ENCODE results near the gene MPZL1.

The MPZL1 gene

DNA sequence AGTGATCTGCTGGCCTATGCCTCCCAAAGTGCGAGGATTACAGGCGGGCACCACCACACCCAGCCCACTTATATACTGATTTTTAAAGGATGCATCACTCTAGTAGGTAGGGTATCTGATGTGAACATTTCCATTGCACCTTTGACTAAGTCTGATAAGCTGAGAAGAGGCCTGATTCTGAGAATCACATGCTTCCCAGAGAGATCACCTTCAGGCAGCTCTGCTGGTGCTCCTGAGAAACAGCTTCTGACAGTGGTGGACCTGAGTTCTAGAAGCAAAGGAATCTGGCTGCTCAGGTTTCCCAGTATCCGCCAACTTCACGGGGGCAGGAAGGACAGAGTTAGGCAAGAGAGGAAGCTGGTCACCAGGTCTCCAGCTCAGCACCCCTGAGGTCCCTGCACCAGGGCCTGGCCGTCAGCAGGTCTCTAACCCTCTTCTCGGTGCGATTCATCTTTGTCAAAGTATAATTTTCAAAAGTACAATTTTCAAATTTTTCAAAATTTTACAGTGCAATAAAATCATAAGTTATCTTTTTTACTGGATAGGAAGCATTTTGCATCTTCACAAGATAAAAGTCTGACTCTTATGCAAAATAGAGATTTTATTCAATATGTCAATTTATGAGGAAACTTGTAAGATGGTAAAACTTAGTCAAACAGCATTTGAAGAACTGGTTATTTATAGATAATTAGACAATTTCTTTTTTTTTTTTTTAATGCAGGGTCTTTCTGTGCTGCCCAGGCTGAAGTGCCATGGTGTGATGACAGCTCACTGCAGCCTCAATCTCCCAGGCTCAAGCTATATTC, 25.8 kb upstream of the MPZL1 start:
- no peak for DNase-seq

DNA sequence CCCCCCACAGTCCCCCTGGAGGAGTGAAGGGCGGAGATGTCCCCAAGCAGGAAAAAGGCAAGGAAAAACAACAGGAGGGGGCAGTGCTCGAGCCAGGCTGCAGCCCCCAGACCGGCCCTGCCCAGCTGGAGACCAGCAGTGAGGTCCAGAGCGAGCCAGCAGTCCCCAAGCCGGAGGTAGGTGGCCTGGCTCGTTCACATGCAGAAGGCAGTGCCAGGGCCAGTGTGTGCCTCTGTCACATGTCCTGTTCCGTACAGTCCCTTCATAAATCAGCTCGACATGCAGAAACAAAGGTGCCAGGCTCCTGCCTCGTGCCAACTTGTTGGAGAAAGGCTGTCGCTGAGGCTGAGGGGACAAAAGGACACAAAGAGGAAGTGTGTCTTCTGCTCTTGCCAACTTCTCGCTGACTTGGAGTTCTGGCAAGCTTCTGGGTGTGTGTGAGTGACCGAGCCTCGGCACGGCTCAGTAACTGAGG, 24.1 kb upstream of the MPZL1 start:
- DNase-seq: no peak

GRCh38 chr1:167698313-167698712, 23.5 kb upstream of the MPZL1 start:
- DNase-seq: no peak

GRCh38 chr1:167701510-167701909, 20.3 kb upstream of the MPZL1 start:
- DNase-seq: no peak

DNA sequence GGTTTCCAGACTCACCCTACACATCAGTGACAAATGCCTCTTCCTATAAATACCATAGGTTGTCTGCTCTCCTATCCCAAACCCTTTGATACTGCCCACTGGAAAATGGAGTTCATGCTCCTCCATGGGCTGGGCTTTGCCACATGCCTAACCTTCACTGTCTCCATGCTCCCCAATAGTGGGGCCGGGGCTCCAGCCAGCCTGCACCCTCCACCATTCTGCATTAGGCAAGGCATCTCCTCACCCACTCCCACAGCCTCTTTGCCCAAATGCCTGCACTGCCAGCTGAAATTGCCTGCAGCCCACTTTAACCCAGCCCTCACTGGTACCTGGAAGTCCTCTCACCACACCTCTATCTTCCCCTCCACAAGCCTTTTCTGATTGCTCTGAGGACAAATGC, 18.2 kb upstream of the MPZL1 start:
- no peak for DNase-seq

DNA sequence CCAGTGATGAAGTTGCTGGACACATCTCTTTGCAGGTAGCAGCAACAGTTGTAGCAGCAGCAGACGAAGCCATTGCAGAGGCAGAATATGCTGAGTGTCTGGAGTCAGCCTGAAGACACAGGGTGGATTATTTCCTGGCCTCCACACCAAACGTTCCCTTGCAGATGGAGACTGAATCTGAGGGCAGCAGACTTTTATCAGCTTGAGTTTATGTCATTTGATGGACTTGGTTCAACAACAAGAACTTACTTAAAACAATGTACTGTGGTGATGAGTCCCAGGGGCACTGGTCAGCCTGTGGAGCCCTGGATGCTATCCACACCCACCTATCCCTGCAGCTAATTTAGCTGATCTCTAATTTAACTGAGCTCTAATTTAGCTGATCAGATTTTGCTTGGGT, 17.1 kb upstream of the MPZL1 start:
- DNase-seq: no peak

DNA sequence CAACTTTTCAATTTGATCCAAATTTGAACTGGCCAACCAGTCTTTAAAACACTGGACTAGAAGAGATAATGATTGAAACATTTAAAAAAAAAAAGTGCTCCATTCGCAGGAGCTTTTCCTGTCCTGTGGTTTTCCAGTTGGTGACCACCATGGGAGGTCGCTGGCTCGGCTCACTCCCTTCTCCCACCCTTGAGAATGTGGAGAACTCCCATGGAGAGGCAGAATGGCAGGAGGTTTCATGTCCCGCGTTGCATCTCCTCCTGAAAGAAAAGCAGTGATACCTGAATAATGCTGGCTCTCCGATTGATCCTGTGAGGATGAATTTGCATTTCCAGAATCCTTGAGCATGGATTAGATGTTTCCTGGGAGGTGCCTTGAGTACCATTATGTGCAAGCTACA, 16.5 kb upstream of the MPZL1 start:
- no peak for DNase-seq

GRCh38 chr1:167706363-167706762, 15.4 kb upstream of the MPZL1 start:
- no peak for DNase-seq

DNA sequence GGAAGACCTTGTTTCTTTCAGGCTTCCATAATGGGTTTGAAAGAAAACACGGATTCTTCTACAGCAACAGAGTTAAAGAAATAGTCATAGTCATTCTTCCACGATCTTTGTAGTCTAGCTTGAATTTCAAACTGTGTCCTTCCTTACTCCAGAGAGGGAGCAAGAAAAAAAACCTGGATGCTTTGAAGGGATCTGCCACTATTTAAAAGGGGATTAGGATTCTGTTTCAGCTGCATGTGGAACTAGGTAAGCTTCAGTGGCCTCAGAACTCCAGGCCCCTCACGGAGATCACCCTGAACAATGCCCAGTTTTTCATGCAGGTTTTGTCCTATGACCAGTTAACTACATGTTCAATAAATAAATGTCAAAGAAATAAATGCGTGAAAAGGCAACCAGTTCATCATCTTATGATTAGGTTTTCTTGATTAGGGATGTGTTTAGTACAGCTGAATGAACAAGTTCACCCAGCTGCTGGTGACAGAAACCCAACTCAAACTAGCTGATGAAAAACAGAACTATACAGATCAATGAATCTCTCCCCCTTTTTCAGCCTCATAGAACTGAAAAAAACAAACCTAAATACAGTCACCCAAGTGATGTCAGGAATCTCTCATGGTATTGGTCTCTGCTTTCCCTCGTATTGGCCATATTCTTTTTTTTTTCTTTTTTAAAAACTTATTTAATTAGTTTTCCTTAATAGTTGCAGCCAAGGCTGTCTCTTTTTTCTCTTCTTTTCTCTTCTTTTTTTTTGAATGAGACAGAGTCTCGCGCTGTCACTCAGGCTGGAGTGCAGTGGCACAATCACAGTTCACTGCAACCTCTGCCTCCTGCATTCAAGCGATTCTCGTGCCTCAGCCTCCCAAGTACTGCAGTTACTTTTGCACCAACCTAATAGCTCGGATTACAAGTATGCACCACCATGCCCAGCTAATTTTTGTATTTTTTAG, 14.6 kb upstream of the MPZL1 start:
- no peak for DNase-seq

- no peak for DNase-seq
These were observed 13.8 kb upstream of the MPZL1 start for GRCh38 chr1:167707942-167708341.

- DNase-seq: no peak
These were observed 12.8 kb upstream of the MPZL1 start for GRCh38 chr1:167708940-167709389.

DNA sequence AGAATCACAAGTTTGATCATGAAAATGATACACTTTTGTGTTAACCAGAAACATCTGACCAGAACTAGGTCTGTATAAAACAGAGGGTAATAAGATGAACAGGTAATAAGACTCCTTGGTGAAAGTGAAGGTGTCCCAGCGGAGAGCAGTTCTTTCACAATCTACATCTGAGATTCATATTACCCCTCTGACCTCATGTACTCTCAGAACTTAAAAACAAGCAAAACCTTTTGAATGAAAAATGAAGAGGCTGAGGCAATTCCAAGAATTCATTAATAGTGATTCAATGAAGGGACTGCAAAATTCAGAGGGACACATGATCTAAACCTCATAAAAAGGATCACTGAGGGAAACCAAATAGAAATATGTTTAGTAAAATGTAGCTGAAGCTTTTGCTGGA, 10.9 kb upstream of the MPZL1 start:
- no peak for DNase-seq

DNA sequence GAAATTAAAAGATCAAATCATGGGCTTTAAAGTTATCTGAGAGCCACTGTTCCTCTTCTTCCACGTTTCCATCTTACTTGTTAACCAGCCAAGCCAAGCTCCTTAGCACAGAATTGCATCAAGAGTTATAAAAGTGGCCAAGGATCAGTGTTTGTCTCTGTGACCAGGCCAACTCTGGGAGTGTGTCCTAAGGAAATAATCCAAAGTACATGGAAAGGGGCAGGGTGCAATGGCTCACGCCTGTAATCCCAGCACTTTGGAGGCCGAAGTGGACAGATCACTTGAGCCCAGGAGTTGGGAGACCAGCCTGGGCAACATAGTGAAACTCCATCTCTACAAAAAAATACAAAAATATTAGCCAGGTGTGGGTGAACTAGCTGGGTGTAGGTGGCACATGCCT, 10.0 kb upstream of the MPZL1 start:
- DNase-seq: no peak

DNA sequence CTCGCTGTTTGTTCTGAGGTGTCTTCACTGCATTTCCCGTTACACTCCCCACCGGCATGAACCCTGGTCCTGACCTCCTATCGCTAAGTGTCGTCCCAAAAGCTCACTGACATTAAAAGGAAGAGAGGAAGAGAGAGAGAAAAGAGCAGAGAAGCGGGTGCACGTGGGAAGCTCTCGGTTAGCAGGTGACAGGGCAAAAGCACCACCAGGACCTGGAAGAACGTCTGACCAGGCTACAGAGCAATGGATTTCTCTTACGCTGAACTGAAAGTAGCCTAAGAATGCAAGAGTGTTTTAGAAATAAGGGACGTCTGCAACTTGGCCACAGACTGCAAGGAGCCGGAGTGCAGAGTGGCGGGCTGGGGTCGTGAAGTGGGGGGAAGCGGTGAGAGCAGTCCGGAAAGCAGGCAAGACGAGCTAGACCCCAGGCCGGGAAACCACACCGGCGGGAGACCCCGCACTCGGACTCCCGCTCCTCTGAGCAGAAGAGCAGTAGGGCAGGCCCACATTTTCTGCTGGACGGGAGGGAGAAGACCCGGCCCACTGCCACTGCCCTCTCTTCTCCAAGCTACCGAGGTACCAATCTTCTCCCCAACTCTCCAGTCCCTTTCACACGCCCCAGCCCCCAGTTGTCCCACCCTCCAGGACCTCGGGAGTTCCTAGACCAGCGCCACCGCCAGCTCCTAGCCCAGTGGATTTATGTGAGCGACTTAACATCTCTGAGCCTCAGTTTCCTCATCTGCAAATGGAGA, 8.3 kb upstream of the MPZL1 start:
- no peak for DNase-seq

GRCh38 chr1:167714098-167714438, 7.7 kb upstream of the MPZL1 start:
- no peak for DNase-seq

DNA sequence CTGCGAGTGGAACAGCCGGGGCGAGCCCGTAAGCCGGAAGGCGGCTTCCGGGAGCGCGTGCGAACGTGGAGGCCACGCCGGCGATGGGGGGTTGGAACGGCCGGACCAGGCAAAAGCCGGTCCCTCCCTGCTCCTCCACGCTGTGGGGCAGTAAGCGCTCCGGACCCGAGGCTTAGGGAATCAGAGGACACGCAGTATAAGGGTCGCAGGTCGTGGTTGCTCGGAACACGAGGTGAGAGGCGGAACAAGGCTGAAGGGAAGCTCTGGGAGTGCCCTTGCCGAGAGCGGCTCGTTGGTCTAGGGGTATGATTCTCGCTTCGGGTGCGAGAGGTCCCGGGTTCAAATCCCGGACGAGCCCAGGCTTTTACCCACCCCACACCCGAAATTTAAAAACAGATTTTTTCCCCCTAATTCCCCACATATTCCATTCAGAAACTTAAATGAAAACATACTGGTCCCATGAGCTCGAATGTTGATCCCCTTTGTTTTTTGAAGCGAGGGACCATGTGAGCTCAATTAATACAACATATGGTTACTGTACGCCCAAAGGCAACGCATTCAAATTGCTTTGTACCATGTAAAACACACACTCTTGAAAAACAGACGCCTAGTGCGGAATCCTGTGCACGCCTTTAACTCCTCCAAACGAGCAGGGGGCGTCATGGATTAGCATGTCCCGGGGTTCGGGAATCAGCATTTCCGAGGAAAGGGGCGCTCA, 7.2 kb upstream of the MPZL1 start:
- DNase-seq: peak; percentile 97

DNA sequence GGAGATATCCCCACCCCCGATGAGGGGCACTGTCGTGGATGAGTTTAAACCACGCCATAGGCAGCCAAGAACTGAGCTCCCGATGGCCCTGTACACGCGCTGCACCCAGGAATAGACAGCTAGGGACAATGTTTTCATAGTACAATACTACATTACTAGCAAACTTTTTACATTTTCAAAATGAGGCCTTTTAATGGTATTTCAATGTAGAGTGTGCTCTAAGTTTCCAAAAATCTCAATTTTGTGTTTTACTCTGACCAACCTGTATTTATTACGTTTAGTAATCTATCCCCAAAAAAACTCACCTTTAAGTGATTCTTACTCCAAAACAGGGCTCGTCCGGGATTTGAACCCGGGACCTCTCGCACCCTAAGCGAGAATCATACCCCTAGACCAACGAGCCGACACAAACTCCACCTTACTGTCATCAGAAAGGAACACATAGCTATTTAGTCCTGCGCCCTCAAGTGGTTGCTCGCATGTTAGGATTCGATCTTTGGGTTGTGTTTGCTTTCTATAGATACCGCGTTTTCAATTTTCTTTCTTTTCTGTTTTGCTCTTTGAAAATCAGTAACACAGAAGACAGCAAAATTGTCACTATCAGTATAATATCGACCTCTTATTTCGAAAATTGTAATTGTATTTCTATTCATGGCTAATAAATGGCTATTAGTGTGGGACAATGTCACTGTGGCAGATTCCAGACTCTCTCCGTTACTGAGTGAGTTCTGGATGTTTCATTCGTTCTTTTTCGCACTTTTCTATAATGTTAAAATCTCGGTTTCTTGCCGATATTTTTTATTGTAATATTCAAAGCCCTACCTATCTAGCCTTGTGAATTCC, 6.4 kb upstream of the MPZL1 start:
- DNase-seq: peak; percentile 73

GRCh38 chr1:167716000-167716271, 5.8 kb upstream of the MPZL1 start:
- DNase-seq: no peak

GRCh38 chr1:167717351-167717750, 4.4 kb upstream of the MPZL1 start:
- no peak for DNase-seq

DNA sequence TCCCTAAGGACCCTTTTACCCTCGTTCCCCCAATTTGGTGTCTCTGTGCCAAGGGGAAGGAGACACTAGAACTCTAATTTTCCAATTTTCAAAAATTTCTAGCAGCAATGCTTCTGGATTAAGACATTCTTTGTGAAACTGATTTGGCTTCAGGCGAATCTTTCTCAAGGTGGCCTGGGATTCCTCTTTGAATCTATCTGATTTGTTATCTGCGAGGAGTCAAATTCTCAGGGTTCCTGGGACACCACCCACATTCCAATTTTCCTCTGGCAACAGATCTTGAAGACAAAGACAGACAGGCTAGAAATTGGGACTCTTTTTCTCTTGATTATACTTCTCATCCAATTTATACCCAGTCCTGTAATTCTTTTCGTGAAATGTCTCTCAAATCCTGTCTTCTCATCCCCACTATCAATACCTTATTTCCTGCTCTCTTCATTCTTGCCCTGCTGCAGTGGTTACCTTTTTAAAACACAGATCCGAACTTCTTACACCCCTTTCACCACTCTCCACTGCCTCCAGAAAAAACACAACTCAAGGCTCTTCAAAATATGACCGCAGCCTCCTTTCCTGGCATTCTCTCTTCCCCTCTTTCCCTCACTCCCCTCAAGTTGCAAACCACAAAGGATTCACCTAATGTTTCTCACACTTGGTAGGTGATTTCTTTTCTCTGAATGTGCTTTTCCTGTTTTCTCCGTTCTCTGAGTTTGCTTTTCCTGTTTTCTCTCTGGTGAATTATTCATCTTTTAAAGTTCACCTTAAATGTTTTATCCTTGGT, 2.7 kb upstream of the MPZL1 start:
- DNase-seq: no peak
